ENCODE data around the gene PIGV.
"Not testable (repeated sequence)": the region's sequence is repeated elsewhere in the genome, so short reads cannot be mapped to it uniquely, and the experiment has no call there.

Gene PIGV

GRCh38 chr1:26844424-26845196 is 56.9 kb downstream of the PIGV start:
- no peaks in the 10 kb centered on the region for H3K27me3 Mint-ChIP-seq
- H3K4me1 Mint-ChIP-seq, result no peaks in the 10 kb centered on the region
- ATAC-seq (ENCODE audit: low read depth) (no peak), DNase-seq (ENCODE audit: low spot score in 2 of 2) (no peak)
- no peaks in the 10 kb centered on the region for H3K9me3 Mint-ChIP-seq
- peaks cover 12% of the 10 kb centered on the region for H3K36me3 Mint-ChIP-seq
- H3K27ac Mint-ChIP-seq, result no peak overlapping the region
- no peak overlapping the region for H3K4me3 Mint-ChIP-seq

DNA sequence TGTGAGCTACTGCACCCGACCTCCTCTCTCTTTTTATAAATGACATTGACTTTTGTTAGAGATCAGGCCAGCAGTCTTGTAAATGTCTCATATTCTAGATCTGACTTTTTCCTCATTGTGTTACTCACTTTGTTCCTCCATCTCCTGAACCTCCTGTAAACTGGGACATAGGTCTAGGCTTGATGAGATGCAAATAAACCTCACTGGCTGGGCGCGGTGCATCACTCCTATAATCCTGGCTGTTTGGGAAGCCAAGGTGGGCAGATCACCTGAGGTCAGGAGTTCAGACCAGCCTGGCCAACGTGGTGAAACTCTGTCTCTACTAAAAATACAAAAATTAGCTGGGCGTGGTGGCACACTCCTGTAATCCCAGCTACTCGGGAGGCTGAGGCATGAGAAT is 60.1 kb downstream of the PIGV start:
- H3K4me1 Mint-ChIP-seq, result not testable (repeated sequence)
- H3K36me3 Mint-ChIP-seq, result peaks cover 30% of the 10 kb centered on the region

More for the DNA sequence above, 60.1 kb downstream of the PIGV start:
- H3K27ac Mint-ChIP-seq; H3K9me3 Mint-ChIP-seq; H3K4me3 Mint-ChIP-seq; H3K27me3 Mint-ChIP-seq; DNase-seq (ENCODE audit: low spot score in 2 of 2); ATAC-seq (ENCODE audit: low read depth): not testable (repeated sequence)

Data from memory B cell (primary cell).